Keratinocyte (primary cell): ENCODE measurements around the gene STAT3.

Experiments
- EZH2 ChIP-seq: IDR thresholded peaks from one replicate; pipeline ENCODE4 v1.6.1; 2012; ENCODE audit warnings: inconsistent platforms, mild to moderate bottlenecking, low read length, moderate library complexity
- TF ChIP-seq, protein P1 (sequence below), 3 experiments: IDR thresholded peaks in 1 of 3; conservative IDR thresholded peaks in 1 of 3; optimal IDR thresholded peaks in 1 of 3; 2 replicates in 2 of 3; 3 replicates in 1 of 3; pipeline versions ENCODE3 to v1.5.1; 2011; ENCODE audit warnings: low read length in 3 of 3, mild to moderate bottlenecking in 3 of 3, moderate library complexity in 2 of 3, control low read depth in 1 of 3, inconsistent platforms in 1 of 3; ENCODE audit not compliant: insufficient read depth in 2 of 3; ENCODE audit errors: extremely low read depth in 1 of 3

DNA sequence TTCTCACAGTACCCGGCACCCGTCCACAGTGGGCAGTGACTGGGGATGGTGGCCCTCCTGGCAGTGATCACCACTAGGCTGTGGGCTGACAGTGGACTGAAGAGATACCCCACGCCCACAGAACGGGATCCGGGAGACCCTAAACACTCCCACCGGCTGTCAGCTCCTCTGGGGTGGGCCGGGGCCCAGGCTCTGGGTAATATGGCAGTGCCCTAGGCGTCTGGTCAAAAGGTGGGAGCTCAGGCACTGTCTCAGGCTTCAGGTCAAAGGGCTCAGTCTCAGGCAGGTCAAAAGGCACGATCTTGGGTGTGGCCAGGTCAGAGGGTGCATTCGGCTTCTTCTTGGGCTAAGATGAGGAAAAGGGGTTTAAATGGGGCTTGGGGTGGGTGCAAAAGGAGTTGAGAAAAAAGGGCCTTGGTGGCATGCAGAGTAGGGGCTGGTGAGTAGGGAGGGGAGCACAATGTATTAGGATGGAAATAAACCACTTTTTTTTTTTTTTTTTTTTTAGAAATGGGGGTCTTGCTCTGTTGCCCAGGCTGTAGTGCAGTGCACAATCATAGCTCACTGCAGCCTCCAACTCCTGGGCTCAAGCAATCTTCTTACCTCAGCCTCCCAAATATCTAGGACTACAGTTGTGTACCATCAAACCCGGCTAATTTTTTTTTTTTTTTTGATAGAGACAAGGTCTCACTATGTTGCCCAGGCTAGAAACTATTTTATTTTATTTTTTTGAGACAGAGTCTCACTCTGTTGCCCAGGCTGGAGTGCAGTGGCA, 23.9 kb upstream of the STAT3 start:
- TF ChIP-seq, protein P1, sequence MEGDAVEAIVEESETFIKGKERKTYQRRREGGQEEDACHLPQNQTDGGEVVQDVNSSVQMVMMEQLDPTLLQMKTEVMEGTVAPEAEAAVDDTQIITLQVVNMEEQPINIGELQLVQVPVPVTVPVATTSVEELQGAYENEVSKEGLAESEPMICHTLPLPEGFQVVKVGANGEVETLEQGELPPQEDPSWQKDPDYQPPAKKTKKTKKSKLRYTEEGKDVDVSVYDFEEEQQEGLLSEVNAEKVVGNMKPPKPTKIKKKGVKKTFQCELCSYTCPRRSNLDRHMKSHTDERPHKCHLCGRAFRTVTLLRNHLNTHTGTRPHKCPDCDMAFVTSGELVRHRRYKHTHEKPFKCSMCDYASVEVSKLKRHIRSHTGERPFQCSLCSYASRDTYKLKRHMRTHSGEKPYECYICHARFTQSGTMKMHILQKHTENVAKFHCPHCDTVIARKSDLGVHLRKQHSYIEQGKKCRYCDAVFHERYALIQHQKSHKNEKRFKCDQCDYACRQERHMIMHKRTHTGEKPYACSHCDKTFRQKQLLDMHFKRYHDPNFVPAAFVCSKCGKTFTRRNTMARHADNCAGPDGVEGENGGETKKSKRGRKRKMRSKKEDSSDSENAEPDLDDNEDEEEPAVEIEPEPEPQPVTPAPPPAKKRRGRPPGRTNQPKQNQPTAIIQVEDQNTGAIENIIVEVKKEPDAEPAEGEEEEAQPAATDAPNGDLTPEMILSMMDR (optimal IDR thresholded peaks at IDR 0.05 in 1 of 3, IDR thresholded peaks at IDR 0.05 in 1 of 3, conservative IDR thresholded peaks at IDR 0.05 in 1 of 3; ENCODE audit: extremely low read depth in 1 of 3, insufficient read depth in 2 of 3, low read length in 3 of 3): no peak
- TF ChIP-seq EZH2: no peak
